Stimulated activated CD8-positive, alpha-beta memory T cell treated with anti-CD3 and anti-CD28 coated beads, Interleukin-12 subunit alpha, Interleukin-12 subunit beta, amount 100 ng/mL, for 1 hour (primary cell): ENCODE measurements around the gene BABAM1.

ENCODE experiments used
- DNase-seq: peaks from one replicate; pipeline ENCODE4 v3.0.0-alpha.2; 2020; ENCODE audit warnings: low read depth

BABAM1 gene

DNA sequence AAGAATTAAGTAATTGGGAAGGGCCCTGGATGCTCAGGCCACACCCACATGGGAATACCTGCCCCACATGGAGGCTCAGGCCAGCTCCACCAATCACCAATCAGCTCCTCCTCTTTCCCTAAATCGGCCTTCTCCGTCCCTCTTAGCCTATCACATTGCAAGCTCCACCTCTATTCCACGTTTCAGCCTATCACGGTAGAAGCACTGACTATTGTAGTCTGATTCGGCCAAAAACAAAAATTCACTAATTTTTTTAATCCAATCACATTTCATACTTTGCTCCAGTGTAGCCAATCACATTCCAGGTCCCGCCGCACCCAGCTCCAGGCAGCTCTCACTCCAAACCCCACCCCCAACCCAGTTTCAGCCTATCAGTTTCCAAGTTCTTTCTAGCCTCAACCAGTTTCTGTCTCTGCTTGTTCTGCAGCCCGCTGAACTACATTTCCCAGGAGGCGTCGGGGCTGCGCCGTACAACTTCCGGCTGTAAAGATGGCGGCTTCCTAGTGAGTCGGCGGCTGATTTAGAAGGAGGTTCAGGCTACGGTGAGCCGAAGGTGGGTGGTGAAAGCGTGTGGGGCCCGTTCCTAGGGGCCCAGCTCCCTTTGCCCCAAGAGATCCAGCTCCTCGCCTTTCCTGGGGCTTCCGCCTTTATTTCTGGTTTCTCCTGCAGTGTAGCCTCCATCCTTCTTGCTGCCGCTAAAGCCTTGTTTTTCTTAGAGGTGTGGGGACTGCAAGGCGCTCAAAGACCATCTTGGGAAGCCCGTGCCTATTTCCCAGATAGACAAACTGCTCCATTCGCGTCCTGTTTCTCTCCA is at the start of gene BABAM1:
Gene BABAM1, plus strand, starts transcription at position 469 of the 814 bp plus-strand sequence. CDS start 1,364 bp downstream, outside the sequence.
- peak; percentile 86 for DNase-seq

GRCh38 chr19:17219286-17219685 is 48.0 kb upstream of the BABAM1 start:
- no peak for DNase-seq

DNA sequence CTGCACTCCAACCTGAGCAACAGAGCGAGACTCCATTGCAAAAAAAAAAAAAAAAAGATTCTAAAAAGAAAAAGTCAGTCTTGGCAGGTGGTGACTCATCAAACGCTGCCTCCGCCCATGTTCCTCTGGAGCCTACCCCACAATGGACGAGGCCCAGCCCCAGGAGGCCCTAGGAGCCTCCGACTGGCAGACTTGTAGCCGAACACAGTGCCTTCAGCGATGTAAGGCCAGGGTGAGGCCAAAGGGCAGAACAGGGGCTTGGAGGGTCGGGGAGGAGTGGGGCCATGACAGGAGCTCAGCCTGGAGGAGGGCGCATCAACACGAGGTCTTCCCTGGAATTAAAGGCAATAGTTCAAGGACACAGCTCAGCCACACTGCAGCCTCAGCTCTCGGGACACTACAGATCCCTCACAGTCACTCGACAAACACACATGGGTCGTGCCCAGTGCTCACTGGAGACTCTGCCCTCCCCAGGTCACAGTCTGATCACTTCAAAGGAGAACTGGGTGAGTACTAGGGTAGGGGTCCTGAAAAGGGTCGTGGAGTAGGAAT is 47.0 kb upstream of the BABAM1 start:
- no peak for DNase-seq

GRCh38 chr19:17225053-17225452 is 42.2 kb upstream of the BABAM1 start:
- DNase-seq, result no peak

DNA sequence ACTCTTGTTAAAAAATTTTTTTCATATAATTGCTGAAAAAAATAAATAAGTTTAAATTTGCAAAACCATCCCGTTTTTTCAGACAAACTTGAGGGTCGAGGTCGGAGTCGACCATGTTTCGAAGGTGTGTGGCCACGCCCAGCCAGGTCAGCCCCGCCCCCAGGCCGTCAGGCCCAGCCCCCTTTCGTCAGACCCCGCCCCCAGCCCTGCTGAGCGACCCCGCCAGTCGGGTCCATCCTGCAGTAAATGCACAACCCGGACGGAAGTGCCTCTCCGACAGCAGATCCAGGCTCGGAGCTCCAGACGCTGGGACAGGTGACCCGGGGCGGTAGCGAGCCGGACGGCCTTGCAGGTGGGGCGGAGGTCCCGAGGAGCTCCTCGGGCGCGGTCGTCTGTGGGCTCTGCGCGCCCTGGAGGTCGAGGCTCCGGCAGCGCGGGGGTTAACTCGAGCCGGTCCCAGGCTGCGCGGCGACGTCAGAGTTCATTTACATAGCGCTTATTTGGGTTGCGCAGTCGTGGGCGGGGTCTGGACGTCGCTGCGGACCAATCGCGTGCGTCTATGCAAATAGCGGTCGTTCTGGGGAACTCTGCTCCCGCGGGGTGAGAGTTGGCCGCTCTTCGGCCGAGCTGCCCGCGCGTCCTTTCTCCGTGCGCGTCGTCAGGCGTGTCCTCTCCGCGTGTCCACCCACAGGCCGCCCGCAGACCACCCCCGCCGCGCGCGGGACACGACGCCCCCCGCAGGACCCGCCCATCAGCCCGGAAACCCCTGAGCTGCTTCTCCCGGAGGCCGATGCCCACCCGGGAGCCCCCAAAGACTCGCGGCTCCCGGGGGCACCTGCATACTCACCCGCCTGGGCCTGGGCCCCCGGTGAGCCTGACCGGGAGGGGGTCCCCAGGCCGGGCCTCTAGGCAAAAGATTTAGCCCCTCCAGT is 41.0 kb upstream of the BABAM1 start, which contains the start of gene OCEL1:
Gene OCEL1, plus strand, starts transcription at position 225 of the 932 bp plus-strand sequence. Its CDS starts 22 bp downstream, at position 247.
- peak; percentile 94 for DNase-seq

DNA sequence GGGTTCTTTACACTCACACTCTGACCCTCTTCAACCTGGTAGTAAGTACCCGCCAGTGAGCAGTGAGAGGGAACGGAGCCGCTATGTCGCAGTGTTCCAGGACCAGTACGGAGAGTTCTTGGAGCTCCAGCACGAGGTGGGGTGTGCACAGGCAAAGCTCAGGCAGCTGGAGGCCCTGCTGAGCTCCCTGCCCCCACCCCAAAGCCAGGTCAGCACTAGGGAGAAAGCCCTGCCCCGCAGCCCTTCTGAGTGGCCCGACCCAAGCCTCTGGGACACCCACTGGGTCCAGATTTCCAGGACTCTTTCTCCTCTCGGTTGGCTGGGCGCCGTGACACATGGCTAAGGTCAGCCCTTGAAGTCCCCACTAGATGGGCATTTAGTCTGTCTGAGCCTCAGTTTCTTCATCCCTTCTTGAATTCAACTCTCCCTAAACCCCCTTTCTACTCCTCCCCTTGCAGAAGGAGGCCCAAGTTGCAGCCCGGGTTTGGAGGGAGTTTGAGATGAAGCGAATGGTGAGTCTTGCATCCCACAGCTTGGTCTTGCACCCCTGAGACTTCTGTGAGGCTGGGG is 39.4 kb upstream of the BABAM1 start:
- DNase-seq, result no peak

DNA sequence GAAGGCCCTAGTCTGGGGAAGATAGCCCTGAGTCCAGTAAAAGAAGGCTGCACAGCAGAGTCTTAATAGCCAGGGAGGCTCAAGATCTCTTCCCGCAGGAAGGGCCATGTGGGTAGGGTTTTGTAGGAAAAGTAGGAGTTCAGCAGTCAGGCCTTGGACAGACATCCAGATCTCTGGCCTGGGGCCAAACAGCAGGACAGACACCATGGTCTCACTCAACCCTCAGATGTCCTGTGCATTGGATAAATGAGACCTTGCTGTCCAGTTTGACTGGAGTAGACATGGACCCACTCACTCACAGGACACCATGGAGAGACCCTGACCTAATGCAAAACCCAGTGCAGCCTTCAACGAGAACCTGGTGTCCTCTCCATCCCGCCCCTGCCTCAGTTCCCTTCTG is 37.4 kb upstream of the BABAM1 start:
- no peak for DNase-seq

- no peak for DNase-seq
Measured at GRCh38 chr19:17232258-17232657, 35.0 kb upstream of the BABAM1 start.

- DNase-seq, result no peak
Measured at GRCh38 chr19:17234911-17235299, 32.3 kb upstream of the BABAM1 start.

- DNase-seq, result peak; percentile 60
Measured at GRCh38 chr19:17235300-17235970, 31.8 kb upstream of the BABAM1 start.

DNA sequence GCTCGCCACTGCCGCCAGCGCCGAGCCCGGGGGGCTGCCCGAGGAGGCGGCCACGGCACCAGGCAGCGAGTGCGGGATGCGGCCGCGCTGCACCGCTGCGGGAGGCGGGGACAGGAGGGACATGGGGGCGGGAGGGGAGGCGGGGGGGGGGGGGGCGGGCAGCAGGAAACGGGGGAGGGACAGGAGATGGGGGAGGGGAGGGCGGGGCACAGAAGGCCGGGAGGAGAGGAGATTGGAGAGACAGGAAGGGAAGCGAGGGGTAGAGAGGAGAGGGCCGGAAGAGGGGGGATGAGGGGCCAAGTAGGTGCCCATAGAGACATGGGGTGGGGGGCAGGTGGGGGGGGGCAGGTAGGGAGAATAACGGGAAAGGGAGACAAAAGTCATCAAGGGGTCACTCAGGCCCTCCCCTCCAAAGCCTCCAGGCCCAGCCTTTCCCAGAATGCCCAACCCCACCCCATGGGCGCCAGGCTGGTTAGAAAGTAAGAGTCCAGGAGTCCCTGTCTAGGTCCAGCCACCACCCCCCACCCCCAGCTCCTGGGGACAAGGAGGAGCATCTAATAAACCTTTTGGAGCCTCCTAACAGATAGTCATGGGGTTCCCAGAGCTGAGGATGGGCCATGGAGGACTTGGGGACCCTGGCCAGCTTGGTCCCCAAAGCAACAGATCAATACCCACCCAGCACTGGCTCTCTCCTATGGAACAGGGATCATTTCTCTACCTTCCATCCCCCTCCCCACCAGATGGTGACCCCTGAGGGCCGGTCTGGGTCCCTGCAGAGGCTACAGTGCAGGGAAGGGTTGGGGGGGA is 31.1 kb upstream of the BABAM1 start:
- DNase-seq, result no peak

- DNase-seq, result no peak
Measured at GRCh38 chr19:17236811-17237543, 30.3 kb upstream of the BABAM1 start.

- no peak for DNase-seq
Measured at GRCh38 chr19:17237747-17238706, 29.2 kb upstream of the BABAM1 start.

- DNase-seq, result no peak
Measured at GRCh38 chr19:17240062-17240752, 27.0 kb upstream of the BABAM1 start.

- no peak for DNase-seq
Measured at GRCh38 chr19:17240826-17241399, 26.3 kb upstream of the BABAM1 start.

DNA sequence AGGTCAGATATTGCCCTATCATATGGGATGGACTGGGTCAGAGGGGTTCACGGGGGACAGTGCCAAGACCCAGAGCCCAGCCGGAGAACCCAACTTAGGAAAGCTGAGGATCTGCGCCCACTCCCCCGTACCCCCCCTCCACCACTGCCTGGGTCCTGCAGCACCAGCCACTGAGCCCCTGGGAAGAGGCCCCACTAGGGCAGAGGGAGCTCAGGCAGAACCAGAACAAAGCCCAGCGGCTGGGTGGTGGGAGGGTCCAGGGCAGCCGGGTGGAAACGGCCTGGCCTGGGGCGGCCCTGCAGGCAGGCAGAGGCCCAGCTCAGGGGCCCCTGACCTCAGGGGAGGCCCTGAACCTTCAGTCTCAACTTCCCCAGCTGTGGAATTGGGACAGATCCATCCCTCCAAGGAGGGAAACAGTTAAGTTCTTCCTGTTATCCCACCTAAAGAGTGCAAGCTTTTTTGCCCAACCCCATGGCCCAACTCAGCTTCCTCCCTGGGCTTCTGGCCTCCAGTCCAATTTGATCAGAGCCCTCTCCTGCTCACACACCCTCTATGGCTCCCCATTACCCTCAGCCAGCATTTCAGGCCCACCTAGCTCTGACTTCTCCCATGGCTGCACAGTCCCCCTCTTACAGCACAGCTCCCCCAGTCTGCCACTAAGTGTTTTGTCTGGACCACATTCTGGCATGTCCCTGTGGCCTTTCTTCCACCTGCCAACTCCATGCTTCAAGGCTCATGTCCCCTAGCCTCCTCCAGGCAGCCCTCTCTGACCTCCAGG is 24.6 kb upstream of the BABAM1 start:
- no peak for DNase-seq

- DNase-seq, result no peak
Measured at GRCh38 chr19:17243211-17243829, 23.9 kb upstream of the BABAM1 start.
